OCI-LY3 (cell line): ENCODE measurements around the gene BUD23.
A peak's percentile ranks its signal among the peaks of the same experiment; 100 is the strongest.

Source experiments
- H2AFZ ChIP-seq: fragments of 200-600, 300-600 bp; shearing (Covaris generic); 2 replicates; pipeline ENCODE4 v1.6.0; 2014; ENCODE audit warnings: antibody characterized with exemption, low read depth, low read length
- H3K27ac ChIP-seq: fragments of 200-600, 300-600 bp; sonication (generic); 2 replicates; pipeline ENCODE4 v1.5.1; 2014; ENCODE audit warnings: mild to moderate bottlenecking, low read length, moderate library complexity, mixed read lengths
- H3K27me3 ChIP-seq: fragments of 200-600, 300-600 bp; sonication (generic); 2 replicates; pipeline ENCODE4 v1.6.1; 2014; ENCODE audit warnings: low read depth, low read length, mixed read lengths
- H3K36me3 ChIP-seq: fragments of 200-600, 300-600 bp; sonication (generic); replicated peaks from 2 replicates; pipeline ENCODE3; 2014; ENCODE audit warnings: low read depth, low read length, mixed read lengths
- H3K4me1 ChIP-seq: fragments of 300-600, 200-600 bp; sonication (generic); 2 replicates; pipeline ENCODE4 v1.6.1; 2014; ENCODE audit warnings: low read length, mixed read lengths
- H3K4me2 ChIP-seq: fragments of 200-600, 300-600 bp; sonication (generic); 2 replicates; pipeline ENCODE4 v1.6.1; 2014; ENCODE audit warnings: low read length, mixed read lengths
- H3K4me3 ChIP-seq: fragments of 300-600, 200-600 bp; sonication (generic); 2 replicates; pipeline ENCODE4 v1.5.1; 2014; ENCODE audit warnings: antibody characterized with exemption, mild to moderate bottlenecking, low read length, moderate library complexity
- H3K79me2 ChIP-seq: fragments of 300-600, 200-600 bp; shearing (Covaris generic); 2 replicates; pipeline ENCODE4 v1.6.1; 2014; ENCODE audit warnings: mild to moderate bottlenecking, low read length, mixed read lengths
- H3K9ac ChIP-seq: fragments of 300-600, 200-600 bp; shearing (Covaris generic); 2 replicates; pipeline ENCODE4 v1.6.0; 2014; ENCODE audit warnings: mild to moderate bottlenecking, low read length, moderate library complexity
- H3K9me3 ChIP-seq: fragments of 200-600, 300-600 bp; shearing (Covaris generic); 2 replicates; pipeline ENCODE4 v1.6.1; 2014; ENCODE audit warnings: low read length, mixed read lengths; ENCODE audit not compliant: insufficient read depth
- H4K20me1 ChIP-seq: fragments of 200-600, 300-600 bp; sonication (generic); 2 replicates; pipeline ENCODE4 v1.6.1; 2016; ENCODE audit warnings: low read length, mixed read lengths; ENCODE audit not compliant: insufficient read depth
- EZH2phosphoT487 ChIP-seq: fragments of 200-600 bp; shearing (Covaris generic); IDR thresholded peaks from 2 replicates; pipeline ENCODE4 v1.6.1; 2018; ENCODE audit warnings: antibody characterized with exemption, mixed run types, low read depth
- TF ChIP-seq, protein P1 (sequence below): fragments of 200-600, 300-600 bp; sonication (generic); IDR thresholded peaks from 2 replicates; pipeline ENCODE4 v1.5.1; 2014; ENCODE audit warnings: antibody characterized with exemption, low read length, low read depth

Gene BUD23

DNA sequence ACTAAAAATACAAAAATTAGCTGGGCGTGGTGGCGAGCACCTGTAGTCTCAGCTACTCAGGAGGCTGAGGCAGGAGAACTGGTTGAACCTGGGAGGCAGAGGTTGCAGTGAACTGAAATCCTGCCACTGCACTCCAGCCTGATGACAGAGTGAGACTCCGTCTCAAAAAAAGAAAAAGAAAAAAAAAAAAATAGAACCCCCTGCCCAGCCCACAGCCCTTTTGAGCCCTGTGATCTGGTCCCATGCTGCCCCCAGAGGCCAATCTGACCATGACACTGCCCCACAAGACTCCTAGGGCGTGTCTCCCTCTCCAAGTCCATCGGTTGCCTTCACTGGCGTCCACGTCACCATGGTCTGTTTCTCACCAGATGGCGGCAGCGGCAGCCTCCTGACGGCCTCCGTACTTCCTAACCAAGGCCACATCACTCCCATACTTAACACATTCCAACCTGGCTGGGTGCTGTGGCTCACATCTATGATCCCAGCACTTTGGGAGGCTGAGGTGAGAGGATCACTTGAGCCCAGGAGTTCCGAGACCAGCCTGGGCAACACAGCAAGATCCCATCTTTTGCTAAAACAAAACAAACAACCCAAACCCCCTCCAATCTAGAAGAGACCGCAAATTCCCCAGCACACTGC, 18.1 kb downstream of the BUD23 start:
- H3K27me3 ChIP-seq = no peaks in the 10 kb centered on the region
- no peak overlapping the region for H3K27ac ChIP-seq
- H2AFZ ChIP-seq = no peak overlapping the region
- no peaks in the 10 kb centered on the region; the same call in 1 of the 2 replicates for H4K20me1 ChIP-seq
- no peaks in the 10 kb centered on the region for H3K4me1 ChIP-seq
- H3K9ac ChIP-seq = no peak overlapping the region
- H3K79me2 ChIP-seq = no peaks in the 10 kb centered on the region
- no peak overlapping the region for H3K4me3 ChIP-seq
- no peaks in the 10 kb centered on the region for H3K9me3 ChIP-seq
- no peak for TF ChIP-seq EZH2phosphoT487
- TF ChIP-seq, protein P1, sequence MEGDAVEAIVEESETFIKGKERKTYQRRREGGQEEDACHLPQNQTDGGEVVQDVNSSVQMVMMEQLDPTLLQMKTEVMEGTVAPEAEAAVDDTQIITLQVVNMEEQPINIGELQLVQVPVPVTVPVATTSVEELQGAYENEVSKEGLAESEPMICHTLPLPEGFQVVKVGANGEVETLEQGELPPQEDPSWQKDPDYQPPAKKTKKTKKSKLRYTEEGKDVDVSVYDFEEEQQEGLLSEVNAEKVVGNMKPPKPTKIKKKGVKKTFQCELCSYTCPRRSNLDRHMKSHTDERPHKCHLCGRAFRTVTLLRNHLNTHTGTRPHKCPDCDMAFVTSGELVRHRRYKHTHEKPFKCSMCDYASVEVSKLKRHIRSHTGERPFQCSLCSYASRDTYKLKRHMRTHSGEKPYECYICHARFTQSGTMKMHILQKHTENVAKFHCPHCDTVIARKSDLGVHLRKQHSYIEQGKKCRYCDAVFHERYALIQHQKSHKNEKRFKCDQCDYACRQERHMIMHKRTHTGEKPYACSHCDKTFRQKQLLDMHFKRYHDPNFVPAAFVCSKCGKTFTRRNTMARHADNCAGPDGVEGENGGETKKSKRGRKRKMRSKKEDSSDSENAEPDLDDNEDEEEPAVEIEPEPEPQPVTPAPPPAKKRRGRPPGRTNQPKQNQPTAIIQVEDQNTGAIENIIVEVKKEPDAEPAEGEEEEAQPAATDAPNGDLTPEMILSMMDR = peak; percentile 32
- peaks cover 25% of the 10 kb centered on the region for H3K36me3 ChIP-seq
- H3K4me2 ChIP-seq = no peak overlapping the region

DNA sequence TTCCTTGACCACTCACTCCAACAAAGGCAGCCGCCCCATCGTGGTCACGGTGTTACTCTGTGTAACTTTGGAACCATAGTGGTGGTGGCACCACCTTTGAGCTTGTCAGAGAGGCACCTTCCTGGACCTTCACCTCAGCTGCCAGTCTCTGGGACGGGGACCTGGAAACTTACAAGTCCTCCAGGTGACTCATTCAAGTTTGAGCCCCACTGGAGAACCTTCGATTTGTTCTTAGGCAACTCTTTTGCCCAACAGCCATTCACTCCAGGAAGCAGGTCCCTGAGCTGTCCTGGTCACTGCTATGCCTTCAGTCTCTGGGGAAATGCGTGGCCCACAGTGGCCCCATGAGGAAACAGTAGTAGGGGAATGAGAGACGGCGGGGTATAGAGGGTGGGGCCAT, 18.8 kb downstream of the BUD23 start:
- H3K9me3 ChIP-seq = no peaks in the 10 kb centered on the region
- H3K4me1 ChIP-seq = no peaks in the 10 kb centered on the region
- H3K27ac ChIP-seq = no peak overlapping the region
- H2AFZ ChIP-seq = no peak overlapping the region
- H4K20me1 ChIP-seq = no peaks in the 10 kb centered on the region
- no peak for TF ChIP-seq EZH2phosphoT487
- TF ChIP-seq, protein P1 = no peak
- H3K79me2 ChIP-seq = no peaks in the 10 kb centered on the region
- no peak overlapping the region for H3K9ac ChIP-seq
- no peaks in the 10 kb centered on the region for H3K27me3 ChIP-seq
- H3K36me3 ChIP-seq = peaks cover 22% of the 10 kb centered on the region
- H3K4me2 ChIP-seq = no peak overlapping the region
- H3K4me3 ChIP-seq = no peak overlapping the region

DNA sequence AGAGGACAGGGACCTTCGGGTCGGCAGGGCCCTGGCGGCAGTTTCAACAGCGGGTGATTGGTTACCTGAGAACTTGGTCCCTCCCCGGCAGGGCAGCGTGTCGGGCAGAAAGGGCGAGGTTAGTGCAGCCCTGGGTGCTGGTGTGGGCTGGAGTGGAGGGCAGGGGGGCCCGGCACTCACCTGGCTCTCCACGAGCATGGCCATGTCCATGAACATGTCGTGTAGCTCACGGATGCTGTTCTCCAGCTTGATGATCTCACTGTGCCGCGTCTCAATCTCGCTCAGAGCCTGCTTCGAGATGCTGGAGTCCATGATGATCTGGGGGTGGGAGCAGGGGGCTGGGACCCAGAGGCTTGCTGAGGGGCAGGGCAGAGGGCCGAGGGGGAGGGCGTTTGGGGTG, 19.3 kb downstream of the BUD23 start:
- Histone ChIP-seq H3K36me3 (peaks cover 19% of the 10 kb centered on the region), H3K79me2 (no peaks in the 10 kb centered on the region), H3K9me3 (no peaks in the 10 kb centered on the region), H2AFZ (no peak overlapping the region), H3K9ac (no peak overlapping the region), H3K4me2 (no peak overlapping the region), H3K4me3 (no peak overlapping the region), H3K27ac (no peak overlapping the region), H4K20me1 (no peaks in the 10 kb centered on the region), H3K4me1 (no peaks in the 10 kb centered on the region), H3K27me3 (no peaks in the 10 kb centered on the region)
- no peak for TF ChIP-seq EZH2phosphoT487
- TF ChIP-seq, protein P1 = no peak

DNA sequence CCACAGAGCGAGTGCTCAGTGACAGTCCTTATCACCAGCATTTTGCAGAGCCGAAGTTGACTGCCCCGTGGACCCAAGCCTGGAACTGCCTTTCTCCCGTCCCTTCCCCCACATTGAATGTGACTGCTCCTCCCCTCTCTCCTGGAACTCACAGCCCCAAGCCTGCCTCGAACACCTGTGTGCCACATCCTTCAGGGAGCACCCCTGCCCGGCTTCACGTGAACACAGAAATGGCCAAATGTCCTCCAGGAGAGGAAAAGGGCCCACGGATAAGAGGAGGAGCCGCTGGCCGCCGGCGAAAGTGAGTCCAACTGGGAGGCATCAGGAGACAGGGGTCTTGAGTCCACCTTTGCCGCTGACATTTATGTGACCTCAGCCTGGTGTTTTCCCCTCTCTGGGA, 19.8 kb downstream of the BUD23 start:
- Histone ChIP-seq H3K9ac (no peak overlapping the region), H3K4me3 (no peak overlapping the region)

More for the DNA sequence above, 19.8 kb downstream of the BUD23 start:
- Histone ChIP-seq H3K4me1 (no peaks in the 10 kb centered on the region), H3K27ac (no peak overlapping the region), H2AFZ (no peak overlapping the region), H4K20me1 (no peaks in the 10 kb centered on the region), H3K4me2 (no peak overlapping the region), H3K36me3 (peaks cover 18% of the 10 kb centered on the region), H3K79me2 (no peaks in the 10 kb centered on the region), H3K9me3 (no peaks in the 10 kb centered on the region), H3K27me3 (no peaks in the 10 kb centered on the region)
- no peak for TF ChIP-seq EZH2phosphoT487
- TF ChIP-seq, protein P1 = no peak
